ENCODE results near the gene PARN.
"Not testable (repeated sequence)": the region's sequence is repeated elsewhere in the genome, so short reads cannot be mapped to it uniquely, and the experiment has no call there.

Gene PARN

DNA sequence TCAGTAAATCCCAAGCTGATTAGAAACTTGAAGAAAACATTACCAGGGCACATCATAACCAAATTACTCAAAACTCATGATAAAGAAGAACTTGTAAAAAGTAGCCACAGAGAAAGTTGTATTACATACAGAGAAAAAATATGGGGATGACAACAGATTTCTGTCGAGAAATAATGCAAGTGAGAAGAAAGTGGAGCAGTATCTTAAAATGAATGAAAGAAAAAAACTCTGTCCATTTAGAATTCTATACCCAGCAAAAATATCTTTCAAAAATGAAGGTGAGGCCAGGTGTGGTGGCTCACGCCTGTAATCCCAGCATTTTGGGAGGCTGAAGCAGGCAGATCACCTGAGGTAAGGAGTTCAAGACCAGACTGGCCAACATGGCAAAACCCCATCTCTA, 165.9 kb downstream of the PARN start:
- no peak for DNase-seq

DNA sequence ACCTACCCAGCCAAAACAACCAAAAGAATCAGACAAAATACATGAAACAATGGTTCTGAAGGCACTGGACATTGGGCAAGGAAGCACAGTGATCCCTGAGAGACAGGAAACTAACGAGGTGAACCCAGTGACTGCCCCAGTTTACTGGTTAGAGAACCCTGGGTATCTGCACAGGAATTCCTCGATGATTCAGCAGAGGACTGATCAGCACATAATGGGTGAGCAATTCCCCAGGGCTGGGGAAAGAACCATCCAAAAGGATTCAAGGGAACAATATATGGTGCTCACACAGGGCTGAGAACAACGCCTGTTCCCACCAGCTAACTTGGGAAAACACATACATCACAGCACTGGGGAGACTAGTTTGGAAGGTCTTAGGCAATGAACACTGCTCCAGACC, 167.2 kb downstream of the PARN start:
- DNase-seq: no peak

DNA sequence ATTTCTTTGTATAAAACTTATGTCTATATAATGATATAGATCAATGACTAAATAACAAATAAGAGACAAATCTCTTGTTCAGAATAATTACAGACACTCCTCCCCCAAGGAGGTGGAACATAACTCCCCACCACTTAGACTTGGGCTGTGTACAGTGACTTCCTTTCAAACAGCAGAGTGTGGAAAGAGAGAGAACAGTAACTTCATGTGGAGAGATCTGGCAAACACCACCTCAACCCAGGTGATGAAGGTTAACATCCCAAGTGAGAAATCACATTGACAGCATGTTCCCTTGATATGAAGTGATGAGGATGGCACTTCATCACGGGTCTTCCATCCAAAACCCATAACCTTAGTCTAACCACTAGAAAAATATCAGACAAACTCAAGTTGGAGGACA, 169.3 kb downstream of the PARN start:
- DNase-seq: no peak

DNA sequence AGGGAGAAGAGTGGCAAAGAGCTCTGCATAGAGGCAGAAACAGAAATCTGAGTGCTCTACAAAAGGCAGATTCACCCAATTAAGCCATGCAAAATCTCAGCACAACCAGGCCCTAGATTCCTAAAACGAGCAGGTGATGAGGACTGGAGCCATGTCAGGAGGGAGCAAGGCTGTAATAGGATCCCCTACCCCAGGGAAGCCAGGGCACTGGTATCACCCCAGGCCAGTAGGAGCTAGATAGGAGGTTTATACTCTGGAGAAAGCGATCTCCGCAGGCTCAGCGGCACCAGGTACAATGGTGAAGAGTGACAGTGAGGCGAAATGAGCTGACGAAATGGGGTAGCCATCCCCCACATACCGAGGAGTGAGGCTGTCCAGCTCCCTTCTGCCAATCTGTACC, 171.5 kb downstream of the PARN start:
- DNase-seq: no peak

DNA sequence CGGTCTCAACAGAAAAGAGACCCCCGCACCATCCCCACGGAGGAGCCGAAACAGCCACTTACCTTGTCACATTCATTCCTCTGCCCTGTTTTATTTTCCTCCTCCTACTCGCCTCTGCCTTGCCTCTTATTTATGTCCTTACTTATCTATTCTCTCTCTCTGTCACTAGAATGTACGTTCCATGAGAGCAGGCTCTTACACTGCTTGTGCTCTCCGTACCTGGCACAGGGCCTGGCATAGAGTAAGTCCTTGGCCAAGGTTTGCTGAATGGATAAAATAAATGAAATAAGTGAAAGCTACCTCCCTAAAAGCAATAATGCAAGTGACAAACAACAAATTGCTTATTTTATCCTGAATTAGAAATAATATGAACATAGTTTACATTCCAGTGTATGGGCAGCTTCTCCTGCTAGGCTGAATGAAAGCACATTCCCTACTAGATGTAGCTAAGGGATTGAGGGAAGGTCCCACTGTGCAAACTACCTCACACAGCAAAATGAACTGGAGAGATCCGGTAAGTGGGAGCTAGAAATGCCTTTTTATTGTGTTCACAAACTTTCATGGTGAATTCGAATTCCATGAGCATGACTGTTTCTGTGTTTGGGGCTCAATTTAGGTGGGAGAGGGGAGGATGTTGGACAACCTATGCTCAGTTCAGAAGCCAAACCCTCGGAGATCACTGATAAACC, 173.1 kb downstream of the PARN start:
- no peak for DNase-seq

DNA sequence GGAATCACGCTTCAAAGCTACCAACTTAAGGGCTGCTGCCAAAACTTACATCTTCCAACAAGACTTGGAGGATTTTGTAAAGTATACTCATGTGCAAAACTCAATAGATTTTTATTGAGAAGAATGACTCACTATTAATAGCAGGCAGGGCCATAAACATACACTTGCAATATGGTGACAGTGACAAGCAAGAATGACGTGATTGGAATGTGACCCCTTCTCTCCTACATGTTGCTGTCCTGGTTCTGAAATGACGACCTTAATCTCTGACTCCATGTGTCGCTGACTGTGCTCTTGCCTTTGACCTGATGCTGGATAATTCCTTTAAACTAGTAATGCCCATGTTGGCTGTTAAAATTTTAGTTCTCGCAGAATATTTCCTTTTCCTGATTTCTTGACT, 174.5 kb downstream of the PARN start:
- DNase-seq: no peak

DNA sequence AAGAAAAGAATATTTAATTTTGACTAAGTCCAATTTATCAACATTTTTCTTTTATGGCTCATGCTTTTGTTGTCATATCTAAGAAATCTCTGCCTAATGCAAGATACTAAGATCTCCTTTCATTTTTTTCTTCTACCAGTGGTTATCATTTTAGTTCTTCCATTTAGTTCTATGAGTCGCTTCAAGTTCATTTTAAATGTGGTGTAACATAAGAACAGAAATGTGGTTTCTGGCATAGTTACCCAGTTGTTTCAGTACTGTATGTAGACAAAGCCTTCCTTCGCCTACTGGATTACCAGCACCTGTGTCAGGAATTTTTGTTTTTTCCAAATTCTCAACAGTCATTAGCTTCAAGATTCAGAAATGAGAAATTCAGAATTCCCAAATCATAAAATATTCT, 175.7 kb downstream of the PARN start:
- no peak for DNase-seq

DNA sequence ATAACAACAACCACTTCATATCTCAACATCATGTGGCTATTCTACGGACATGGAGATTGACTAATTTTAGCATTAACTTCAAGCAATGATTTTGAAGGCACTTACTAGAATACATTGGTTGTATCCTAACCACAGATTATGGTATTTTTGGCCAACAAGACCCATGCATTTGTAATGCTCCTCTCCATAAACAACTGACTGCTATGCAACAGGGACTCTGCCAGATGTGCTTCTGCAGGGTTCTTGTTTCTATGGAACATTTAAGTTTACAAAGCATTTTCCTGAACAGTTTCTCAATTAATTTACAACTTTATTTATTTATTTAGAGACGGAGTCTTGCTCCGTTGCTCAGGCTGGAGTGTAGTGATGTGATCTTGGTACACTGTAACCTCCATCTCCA, 178.0 kb downstream of the PARN start:
- DNase-seq: no peak

DNA sequence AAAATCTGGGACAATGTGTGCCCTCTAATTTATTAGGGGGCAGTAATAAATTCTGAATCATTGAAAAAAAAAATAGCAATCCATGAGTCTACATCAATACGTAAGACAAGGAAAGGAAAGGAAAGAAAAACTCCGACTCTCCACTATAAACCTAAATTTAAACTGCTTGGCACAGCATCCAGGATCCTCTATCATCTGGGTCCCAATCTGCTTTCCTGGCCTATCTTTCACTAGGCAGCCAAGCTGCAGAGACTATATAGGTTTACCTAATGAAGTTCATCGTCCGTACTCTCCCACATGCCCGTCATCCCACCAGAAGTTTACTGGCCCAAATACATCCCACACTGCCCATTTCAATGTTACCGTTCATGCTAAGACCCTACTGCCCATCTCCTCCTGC, 179.2 kb downstream of the PARN start:
- DNase-seq: no peak

DNA sequence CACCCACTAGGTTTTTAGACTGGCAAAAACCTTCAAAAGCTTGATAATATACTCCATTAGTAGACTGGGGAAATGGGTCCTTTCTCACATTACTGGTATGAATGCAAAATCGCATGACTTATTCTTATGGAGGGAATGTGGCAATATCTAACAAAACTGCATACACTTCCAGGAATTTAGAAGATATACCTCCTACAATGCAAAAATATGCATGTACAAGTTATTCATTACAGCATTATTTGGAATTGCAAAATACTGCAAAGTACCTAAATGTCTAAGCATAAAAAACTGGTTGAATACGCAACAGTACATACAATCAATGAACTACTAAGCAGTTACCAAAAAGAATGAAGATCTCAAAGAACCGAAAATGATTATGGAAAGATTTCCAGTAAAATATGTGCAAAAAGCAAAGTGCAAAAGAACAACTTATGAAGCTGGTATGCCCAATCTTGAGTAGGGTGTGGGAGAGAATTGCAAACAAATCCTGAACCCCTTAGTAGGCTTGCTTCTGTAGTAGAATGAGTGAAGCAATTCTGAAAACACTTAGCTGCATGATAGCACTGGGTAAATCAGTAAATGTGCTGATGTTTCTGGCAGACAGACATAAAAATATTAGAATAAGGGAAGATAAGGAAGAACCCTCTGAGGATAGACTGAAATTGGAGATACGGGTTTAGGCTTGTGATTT, 180.1 kb downstream of the PARN start:
- no peak for DNase-seq

DNA sequence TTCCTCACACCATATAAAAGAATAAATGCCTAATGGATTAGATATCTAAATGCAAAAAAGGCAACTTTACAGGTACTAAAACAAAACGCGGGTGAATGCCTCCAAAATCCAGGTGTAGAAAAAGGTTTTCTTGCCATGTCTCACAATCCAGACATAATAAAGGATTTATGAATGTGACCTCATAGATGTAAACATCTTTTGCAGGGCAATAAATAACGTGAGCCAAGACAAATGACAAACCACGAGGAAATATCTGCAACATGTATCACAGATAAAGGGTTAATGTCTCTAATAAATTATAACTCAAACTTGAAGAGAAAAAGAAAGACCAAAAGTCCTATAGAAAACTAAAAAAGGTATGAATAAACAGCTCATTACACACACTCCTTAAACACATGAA, 180.7 kb downstream of the PARN start:
- DNase-seq: no peak

DNA sequence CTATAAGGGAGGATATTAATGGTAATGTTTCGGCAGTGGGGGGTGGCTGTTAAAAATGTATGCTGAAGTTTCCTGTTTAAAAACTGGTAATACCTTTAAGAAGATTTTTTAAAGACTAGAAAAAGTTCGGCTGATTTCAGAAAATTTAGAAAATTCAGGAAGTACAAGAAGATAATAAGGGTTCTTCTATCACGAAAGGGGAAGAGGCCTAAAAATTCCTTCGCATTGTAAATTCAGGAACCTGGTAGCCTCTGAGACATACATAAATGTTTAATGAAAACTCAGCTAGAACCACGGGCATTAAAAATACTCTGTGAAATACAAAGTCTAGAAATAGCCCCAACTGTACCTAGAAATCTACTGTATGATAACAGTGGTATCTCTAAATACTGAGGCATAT, 181.2 kb downstream of the PARN start:
- DNase-seq: no peak

DNA sequence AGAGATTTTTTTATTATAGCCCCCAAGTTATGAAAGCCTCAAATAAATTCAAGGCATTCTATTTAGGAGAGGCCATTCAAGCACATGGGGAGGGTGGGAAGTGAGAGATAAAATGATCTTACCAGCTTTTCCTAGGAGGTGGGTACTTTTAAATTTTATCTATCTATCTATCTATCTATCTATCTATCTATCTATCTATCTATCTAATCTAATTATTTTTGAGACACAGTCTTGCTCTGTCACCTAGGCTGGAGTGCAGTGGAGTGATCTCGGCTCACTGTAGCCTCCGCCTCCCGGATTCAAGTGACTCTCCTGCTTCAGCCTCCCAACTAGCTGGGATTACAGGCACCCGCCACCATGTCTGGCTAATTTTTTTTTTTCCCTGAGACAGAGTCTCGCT, 182.3 kb downstream of the PARN start:
- DNase-seq: no peak

DNA sequence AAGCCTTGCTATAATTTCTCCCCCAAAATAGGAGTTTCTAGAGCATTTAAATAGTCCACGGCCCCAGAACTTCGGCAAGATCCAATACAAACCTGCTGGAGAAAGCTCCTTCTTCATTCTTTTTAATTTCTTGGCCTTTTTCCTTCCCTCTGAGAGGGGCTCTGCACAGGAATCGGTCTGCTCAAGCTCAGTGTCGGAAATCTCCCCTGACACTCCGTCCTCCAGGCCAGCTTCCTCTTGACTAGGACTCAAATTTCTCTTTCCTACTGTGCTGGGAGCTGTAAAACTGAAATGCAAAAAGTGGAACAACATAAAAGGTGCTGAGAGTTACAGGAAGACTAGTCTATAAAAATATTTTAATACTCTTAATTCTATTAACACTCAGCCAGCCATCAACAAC, 183.3 kb downstream of the PARN start:
- no peak for DNase-seq

DNA sequence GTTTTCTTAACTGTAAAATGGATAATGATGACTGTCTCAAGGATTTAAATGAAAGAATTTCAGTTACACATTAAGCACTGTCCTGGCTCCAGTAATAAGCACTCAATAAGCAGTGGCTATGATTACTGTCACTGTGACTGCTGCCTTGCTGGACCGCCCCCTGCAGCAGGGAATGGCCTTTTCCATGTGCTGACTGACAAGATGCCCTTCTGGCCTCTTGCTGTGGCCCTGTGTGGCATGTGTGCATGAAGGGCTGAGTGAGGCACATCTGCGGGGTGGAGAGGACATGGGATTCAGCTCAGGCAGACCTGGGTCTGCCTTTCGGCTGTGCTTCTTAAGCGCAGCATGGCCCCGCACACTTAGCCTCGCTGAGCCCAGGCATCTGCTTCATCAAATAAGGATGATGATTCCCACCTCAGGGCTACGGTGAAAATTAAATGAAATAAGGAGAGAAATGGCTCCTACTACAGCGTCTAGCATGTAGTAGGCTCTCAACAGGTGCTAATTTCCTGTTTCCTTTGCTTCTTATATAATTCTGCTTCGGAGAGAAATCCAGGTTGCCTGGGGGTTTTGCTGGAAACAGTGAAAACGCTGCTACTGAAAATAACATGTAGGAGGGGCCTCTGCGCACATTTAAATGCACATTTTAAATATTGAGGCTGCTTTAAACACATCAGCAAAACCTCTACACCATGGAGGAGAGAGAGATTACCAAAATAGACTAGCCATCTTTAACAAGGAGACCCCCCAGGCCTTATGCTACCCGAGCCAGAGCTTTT, 183.9 kb downstream of the PARN start:
- DNase-seq: no peak

DNA sequence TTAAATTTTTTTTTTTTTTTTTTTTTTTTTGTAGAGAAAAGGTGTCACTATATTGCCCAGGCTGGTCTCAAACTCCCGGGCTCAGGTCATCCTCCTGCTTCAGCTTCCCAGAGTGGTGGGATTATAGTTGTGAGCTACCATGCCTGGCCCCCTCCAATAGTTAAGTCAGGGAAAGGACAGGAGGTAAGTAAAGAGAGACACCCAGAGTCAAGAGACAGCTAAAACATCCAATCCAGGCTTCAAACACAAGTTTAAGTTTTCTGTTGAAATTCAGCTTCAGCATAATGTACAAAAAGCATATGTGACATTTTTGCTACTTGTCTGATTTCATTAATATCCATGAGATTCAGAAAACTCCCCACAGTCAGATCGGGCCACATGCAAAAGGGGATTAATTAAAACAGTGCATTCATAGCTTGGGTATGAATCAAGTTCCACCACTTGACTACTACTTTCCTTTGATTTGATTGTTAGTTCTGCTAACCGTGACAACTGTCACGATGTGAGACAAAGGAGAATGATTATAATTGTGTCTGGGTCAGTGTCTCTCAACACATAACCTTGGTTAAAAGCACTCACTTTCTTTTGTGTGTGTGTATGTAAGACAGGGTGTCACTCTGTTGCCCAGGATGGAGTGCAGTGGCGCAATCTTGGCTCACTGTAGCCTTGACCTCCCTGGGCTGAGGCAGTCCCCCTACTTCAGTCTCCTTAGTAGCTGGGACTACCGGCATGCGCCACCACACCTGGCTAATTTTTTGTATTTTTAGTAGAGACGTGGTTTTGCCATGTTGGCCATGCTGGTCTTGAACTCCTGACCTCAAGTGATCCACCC, 184.9 kb downstream of the PARN start:
- no peak for DNase-seq

DNA sequence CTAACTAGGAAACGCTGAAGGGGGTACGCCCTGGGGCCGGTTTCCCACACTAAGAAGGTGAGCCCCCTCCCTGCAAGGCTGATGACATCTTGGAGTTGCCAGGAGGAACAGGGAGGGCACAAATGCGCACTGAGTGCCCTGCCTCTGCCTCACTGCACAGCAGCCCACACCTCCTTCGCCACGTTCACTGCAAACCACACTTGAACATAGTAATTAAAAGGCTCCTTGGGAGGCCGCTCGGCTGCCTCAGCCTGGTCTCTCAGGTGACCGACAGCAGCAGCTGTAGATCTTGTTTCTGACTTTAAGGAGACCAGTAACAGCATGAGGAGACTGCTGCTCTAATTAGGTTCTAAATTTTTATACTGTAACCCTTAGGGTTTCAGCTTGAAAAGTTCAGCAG, 188.5 kb downstream of the PARN start:
- DNase-seq: not testable (repeated sequence)

DNA sequence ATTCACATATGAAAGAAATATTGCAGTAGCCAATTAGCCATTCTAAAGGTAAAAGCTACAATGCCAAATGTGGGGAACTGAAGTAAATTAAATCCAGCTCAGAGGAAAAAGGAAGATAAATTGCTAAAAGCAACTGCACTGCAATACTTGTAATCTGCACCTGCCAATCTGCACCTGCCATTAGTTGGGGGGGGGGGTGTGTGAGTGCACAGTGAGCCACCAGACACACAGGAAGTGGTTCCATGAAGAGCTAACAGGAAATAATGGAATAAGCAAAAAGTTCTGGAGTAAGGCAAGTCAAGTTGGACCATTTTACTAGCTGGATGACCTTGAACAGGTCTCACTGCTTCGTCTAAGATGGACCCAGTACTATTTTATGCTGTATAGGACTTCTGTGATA, 191.8 kb downstream of the PARN start:
- no peak for DNase-seq

DNA sequence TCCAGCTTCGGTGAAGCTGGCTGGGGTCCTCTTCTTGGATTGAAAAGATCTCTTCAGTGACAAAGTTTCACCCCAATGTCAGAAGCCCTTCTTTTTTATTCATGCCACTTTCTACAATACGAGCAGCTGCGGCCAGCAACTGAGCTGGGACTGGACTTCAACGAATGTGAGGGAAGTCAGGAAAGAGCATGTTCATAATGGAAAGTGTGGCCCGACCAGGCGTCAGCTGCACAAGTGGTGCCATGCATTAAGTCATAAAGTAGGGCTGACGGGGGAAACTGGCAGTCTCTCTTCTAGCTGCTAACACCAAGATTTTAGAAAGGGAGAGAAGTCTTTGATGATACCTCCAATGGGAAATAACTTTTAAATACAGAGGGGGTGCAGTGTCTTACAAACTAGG, 192.6 kb downstream of the PARN start:
- DNase-seq: no peak

DNA sequence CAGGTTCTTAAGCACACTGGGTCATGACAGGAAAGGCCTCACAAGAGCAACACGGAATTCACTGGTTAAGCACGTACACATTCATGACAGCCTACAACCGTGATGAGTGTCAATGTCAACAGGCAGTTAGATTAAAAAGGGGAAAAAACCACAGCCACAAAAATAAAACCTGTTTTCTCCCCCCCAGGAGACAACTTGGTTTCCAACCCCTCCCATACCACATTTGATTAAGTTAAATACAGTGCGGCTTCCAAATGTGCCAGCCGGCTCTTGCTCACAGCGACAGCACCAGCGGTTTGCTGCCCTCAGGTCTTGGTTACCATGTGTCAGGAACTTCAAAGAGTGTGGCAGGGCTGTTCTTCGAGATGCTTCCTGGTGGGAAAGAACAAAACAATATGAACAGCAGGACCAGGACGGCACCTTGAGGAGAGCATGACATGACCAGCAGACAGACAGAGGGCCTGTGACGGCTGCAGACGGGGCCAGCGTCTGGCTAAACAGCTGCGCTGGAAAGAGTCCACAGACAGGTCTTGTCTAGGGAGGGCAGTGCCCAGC, 193.6 kb downstream of the PARN start:
- no peak for DNase-seq

DNA sequence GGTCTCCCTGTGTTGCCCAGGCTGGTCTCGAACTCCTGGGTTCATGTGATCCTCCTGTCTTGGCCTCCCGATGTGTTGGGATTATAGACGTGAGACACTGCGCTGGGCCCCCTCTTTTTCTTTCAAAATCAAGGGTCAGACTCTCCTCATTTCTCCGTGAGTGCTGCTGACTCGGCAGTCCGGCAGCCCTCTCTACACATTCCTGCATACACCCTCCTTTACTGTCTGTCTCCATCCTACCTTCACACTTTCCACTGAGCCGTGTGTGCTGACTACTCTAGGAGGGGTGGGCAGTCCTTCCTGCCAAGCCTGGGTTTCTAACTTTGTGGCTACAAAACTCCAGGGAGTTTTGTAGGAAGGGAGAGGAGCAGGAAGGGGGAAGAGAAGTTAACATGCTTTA, 195.2 kb downstream of the PARN start:
- DNase-seq: no peak

DNA sequence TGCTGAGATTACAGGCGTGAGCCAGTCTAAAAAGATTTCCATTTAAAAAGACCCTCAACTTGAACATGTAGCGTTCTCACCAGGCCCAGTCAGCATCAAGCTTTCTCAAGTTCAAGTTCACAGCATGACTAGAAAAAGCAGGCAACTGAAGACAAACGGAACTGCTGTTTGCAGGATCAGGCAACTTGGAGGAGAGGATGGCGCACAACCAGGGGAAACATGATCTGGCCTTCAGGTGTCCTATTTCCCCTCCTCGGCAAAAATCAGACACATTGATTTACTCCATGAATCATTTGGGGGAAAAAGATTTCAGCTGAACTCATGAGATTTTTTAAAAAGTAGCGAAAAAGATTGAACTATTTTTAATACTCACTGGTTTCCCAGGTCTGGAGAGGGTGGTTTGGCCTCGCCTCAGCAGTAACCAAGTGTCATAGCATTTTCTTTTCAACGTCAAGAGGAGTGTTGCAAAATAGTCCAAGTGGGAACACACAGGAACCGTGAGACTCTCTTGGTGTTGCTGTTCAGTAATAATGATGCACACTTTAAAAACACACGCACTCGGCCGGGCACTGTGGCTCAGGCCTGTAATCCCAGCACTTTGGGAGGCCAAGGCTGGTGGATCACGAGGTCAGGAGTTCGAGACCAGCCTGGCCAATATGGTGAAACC, 201.0 kb downstream of the PARN start:
- not testable (repeated sequence) for DNase-seq
